Omental fat pad (tissue), 4 donors: Measurements from ENCODE around the gene FGF12. TPM values are rescaled to one million over a fixed set of nuclear protein-coding genes. Genes with fewer than 3 reads are reported as not detected.

Source experiments
- ATAC-seq: fragments of 150-250 bp; one replicate; pipeline ENCODE4 v1.9.1; 2016; ENCODE audit warnings: mild to moderate bottlenecking, moderate library complexity; ENCODE audit not compliant: low FRiP score
- DNase-seq: peaks from one replicate; pipeline ENCODE4 v3.0.0-alpha.2; 2019; ENCODE audit warnings: low spot score
- total RNA-seq, 4 donors: library from RNA; depleted of rRNA; stranded (reverse); fragments of >200 nt; gene quantifications; one replicate each; pipeline ENCODE4 v1.1.0, GENCODE V29; 2016
- TF ChIP-seq, protein P1 (sequence below), 3 donors: fragments of 450-650 bp; IDR thresholded peaks; one replicate each; pipeline ENCODE4 v1.5.1; 2016 to 2017; ENCODE audit warnings: antibody characterized with exemption in 3 of 3, mild to moderate bottlenecking in 3 of 3, moderate library complexity in 2 of 3

Gene FGF12
- total RNA-seq, 4 donors from 2014 or later, result 2.4 to 9.3 (median 2.9) TPM

DNA sequence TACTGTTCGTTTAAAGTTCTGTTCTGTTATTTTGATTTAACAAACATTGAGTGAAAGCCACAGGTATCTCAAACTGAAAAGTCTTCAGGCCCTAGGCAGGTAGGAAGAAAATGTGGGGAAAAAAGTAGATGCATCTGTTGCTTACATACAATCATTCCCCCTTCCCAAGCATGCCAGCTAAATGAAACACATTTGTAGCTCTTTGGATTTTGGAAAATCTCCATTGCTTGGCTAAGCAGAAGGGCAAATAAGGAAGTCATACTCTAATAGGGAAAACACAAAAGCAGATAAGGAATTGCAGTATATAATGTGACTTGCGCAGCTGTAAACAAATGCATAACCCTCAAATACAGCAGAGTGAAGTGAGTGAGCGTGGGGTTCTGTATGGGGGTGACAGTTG is 375.9 kb downstream of the FGF12 start:
- TF ChIP-seq, protein P1, sequence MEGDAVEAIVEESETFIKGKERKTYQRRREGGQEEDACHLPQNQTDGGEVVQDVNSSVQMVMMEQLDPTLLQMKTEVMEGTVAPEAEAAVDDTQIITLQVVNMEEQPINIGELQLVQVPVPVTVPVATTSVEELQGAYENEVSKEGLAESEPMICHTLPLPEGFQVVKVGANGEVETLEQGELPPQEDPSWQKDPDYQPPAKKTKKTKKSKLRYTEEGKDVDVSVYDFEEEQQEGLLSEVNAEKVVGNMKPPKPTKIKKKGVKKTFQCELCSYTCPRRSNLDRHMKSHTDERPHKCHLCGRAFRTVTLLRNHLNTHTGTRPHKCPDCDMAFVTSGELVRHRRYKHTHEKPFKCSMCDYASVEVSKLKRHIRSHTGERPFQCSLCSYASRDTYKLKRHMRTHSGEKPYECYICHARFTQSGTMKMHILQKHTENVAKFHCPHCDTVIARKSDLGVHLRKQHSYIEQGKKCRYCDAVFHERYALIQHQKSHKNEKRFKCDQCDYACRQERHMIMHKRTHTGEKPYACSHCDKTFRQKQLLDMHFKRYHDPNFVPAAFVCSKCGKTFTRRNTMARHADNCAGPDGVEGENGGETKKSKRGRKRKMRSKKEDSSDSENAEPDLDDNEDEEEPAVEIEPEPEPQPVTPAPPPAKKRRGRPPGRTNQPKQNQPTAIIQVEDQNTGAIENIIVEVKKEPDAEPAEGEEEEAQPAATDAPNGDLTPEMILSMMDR (IDR thresholded peaks at IDR 0.05), result no peak
- no peak for DNase-seq

DNA sequence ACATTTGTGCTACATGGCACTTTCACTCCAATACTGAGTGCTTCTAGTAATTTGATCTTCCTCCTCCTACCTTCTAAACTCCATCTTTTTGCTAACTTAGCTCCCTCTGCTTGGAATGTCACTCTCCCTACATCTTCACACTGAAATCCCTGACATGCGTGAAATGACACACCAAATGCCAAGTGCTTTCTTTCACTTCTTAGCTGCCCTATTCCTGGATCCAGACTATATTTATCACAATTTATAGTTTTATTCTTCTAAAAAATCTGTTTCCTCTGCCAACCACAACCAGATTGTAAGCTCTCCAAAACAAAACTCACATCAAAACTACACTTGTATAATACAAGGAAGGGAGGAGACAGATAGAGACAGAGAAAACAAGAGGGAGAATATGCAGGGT is 387.3 kb downstream of the FGF12 start:
- TF ChIP-seq, protein P1 (IDR thresholded peaks at IDR 0.05), result no peak
- DNase-seq, result no peak
- ATAC-seq, result no peak

More for the DNA sequence above, 375.9 kb downstream of the FGF12 start:
- ATAC-seq, result no peak

DNA sequence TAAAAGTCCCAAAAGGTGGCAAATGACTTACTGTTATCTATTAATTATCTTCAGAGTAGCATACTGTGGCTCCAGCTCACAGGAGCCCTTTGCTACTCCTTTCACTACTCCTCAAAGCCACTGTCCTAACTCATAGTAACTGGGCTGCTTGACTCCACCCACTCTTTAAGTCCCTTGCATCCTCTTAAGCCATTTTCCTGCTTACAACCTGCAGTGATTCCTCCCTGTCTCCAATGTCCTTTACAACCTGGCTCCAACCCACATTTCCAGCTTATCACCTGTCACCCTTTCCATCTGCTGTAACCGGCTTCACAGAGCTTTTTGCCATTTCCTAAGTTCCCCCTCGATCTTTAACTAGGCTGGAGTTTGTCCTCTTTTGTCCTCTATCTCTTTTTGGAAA is 388.1 kb downstream of the FGF12 start:
- TF ChIP-seq, protein P1 (IDR thresholded peaks at IDR 0.05), result no peak
- no peak for DNase-seq
- no peak for ATAC-seq

DNA sequence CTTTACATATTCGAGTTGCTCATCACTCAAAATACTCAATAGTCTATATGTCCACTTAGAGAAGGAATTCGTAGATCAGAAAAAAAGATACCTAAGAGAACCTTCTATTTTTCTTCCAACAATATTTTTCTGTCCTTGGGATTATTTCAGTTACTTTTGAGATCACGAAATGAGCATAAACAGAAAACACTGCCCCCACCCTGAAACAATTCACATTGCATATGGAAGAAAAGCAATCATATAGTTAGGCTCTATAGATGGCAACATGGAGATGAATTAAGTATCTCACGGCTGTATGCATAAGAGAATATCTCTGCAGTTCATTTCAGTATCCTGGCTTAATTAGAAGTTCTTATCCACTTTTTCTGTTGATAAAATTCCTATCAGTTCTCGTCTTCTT is 391.1 kb downstream of the FGF12 start:
- ATAC-seq, result no peak
- TF ChIP-seq, protein P1 (IDR thresholded peaks at IDR 0.05), result no peak
- no peak for DNase-seq

DNA sequence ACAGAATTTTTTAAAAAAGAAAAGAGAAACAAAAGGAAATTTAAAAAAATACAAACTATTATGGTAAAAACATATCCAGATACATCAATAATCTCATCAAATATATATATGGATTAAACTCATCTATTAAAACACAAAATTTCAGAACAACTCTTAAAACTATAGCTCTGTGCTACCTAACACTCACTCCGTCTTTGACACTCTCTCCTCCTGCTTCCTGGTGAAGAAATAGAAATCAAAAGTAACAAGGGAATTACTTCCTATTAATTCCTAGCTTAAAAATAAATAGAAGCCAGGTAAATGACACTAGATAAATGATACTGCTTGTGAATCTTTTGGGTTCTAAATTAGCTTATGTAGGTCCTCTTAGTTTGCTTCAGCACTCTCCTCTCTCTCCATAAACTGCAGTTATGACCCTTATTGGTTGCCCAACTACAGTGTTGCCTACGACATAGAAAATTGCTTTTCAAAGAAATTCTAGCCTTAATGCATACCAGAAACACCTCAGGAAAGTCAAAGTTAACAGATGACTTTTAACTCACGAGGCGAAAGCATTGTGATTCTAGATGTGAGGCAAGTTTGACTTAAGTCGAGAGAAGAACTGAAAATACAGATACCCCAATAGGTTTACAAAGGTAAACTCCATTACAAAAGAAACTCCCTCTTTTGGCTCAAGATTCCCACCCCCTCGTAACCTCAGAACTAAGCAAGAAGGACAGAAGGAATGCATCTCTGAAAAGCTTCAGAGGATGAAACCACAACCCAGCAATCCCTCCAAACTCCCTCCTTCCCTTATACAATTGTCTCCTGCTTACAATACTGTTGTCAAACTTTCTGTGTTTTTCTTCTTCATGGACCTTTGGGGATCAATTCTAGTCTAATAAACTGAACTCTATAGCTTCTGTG is 394.7 kb downstream of the FGF12 start:
- ATAC-seq (no peak), DNase-seq (no peak)
- TF ChIP-seq, protein P1 (IDR thresholded peaks at IDR 0.05), result no peak

DNA sequence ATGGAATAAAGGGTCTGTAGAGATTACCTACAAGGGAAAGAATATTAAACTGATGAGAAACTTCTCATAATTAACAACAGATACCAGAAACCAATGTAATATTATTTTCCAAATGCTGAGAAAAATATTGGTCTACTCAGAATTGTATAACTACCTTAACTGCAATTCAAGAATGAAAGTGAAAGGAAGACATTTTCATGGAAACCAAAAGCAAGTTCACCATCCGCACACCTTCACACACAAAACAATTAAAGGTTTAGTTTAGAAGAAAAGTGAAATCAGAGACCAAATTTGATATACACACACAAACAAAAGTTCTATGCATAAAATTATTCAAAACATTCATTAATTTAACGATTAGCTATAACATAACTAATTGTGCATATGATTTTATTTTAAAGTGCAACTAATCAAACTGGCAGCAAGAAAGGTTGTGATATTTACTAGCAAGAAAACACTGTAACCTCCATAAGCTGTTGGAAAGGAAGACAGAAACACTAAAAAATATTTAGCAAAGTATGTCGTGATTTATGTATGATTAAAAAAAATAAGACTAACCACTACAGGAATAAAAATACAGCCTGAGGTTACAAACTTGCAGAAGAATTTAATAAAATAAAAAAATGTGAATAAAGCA is 395.5 kb downstream of the FGF12 start:
- no peak for DNase-seq
- TF ChIP-seq, protein P1 (IDR thresholded peaks at IDR 0.05), result no peak
- no peak for ATAC-seq
